Omental fat pad (tissue), 4 donors: Measurements from ENCODE around the gene PACS2. TPM values are rescaled to one million over a fixed set of nuclear protein-coding genes. Genes with fewer than 3 reads are reported as not detected.

Experiments
- ATAC-seq: fragments of 150-250 bp; one replicate; pipeline ENCODE4 v1.9.1; 2016; ENCODE audit warnings: mild to moderate bottlenecking, moderate library complexity; ENCODE audit not compliant: low FRiP score
- DNase-seq: peaks from one replicate; pipeline ENCODE4 v3.0.0-alpha.2; 2019; ENCODE audit warnings: low spot score
- total RNA-seq, 4 donors: library from RNA; depleted of rRNA; stranded (reverse); fragments of >200 nt; gene quantifications; one replicate each; pipeline ENCODE4 v1.1.0, GENCODE V29; 2016
- TF ChIP-seq, protein P1 (sequence below), 3 donors: fragments of 450-650 bp; IDR thresholded peaks; one replicate each; pipeline ENCODE4 v1.5.1; 2016 to 2017; ENCODE audit warnings: antibody characterized with exemption in 3 of 3, mild to moderate bottlenecking in 3 of 3, moderate library complexity in 2 of 3

The PACS2 gene
- total RNA-seq, 4 donors from 2014 or later: 47.5 to 78.5 (median 68.9) TPM

DNA sequence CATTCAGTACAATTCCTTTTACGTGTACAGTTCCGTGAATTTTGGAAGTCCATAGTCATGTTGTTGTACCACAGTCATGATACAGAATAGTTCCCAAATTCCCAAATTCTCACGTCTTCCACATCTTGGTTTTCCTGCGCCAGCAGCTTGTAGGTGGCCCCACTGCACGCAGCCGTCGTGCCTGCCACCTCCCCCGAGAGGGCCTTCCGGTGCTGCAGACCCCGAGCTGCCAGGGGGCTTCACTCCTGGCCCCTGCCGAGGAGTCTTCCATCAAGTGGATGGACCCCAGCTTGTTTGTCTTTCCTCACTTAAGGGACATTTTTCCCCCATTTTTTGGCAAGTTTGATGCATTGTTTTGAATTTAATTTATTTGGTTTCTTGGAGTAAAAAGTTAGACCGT, 121.9 kb downstream of the PACS2 start:
- TF ChIP-seq, protein P1, sequence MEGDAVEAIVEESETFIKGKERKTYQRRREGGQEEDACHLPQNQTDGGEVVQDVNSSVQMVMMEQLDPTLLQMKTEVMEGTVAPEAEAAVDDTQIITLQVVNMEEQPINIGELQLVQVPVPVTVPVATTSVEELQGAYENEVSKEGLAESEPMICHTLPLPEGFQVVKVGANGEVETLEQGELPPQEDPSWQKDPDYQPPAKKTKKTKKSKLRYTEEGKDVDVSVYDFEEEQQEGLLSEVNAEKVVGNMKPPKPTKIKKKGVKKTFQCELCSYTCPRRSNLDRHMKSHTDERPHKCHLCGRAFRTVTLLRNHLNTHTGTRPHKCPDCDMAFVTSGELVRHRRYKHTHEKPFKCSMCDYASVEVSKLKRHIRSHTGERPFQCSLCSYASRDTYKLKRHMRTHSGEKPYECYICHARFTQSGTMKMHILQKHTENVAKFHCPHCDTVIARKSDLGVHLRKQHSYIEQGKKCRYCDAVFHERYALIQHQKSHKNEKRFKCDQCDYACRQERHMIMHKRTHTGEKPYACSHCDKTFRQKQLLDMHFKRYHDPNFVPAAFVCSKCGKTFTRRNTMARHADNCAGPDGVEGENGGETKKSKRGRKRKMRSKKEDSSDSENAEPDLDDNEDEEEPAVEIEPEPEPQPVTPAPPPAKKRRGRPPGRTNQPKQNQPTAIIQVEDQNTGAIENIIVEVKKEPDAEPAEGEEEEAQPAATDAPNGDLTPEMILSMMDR (IDR thresholded peaks at IDR 0.05): no peak
- DNase-seq (no peak), ATAC-seq (no peak)

DNA sequence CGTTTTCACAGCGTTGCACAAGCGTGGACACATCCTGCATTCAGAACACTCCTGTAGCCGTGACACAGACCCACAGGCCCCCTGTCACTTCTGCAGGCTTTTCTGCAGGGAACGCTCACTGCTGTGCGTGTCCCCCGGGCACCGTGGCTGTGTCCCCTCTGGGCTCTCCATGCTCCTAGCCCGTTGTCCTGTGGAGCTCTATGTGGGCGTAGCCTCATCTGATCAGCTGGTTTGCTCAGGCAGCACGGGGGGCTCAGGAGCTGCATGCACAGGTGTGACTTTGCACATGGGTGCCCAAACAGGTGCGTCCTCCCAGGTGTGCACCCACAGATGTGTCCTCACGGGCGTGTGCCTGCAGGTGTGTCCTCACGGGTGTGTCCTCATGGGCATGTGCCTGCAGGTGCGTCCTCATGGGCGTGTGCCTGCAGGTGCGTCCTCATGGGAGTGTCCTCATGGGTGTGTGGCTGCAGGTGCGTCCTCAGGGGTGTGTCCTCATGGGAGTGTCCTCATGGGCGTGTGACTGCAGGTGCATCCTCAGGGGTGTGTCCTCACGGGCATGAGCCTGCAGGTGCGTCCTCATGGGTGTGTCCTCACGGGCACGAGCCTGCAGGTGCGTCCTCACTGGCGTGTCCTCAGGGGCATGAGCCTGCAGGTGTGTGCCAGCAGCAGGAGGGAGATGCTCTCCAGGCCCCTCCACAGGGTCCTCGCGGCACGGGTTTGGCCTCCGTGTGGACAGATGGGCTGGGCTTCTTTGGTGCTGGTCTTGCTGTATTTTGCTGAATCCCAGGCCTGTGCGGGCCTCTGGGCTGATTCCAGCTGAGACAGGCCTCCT, 122.6 kb downstream of the PACS2 start:
- DNase-seq: no peak
- TF ChIP-seq, protein P1 (IDR thresholded peaks at IDR 0.05): no peak
- ATAC-seq: no peak

DNA sequence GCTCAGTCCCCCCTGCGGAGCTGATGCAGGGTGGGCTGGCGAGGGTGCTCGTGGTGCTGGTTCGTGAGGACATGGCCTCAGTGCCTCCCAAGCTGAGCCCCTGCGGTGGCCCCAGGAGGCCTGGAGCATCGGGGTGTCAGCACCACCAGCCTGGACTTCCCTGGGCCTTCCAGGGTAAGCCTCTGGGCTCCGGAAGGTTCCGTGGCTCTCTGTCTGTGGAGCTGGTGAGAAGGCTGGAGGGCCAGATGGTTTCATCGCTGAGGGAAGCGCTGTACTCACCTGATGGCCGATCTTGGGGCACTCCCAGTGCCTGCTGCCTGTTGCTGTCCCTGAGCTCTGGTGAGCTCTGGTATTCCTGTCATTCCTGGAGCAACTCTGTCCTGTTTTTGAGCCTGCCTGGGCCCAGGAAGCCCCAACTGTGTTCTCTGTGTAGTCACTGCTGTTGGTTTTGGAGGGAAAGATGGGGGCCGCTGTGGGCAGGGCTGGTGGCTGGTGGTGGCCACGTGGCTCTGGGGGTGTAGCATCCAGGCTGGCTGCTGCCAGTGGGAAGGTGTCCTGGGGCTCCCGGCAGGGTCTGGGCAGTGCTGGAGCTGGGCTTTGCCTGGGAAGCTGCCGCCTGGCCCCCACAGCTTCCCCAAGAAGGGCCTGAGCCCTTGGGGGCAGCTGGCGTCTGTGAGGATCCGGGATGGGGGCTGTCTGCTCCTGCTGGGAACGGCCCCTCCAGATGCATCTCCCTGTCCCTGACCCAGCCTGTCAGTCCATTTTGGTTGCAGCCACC, 123.4 kb downstream of the PACS2 start:
- no peak for ATAC-seq
- no peak for DNase-seq
- TF ChIP-seq, protein P1 (IDR thresholded peaks at IDR 0.05): no peak

DNA sequence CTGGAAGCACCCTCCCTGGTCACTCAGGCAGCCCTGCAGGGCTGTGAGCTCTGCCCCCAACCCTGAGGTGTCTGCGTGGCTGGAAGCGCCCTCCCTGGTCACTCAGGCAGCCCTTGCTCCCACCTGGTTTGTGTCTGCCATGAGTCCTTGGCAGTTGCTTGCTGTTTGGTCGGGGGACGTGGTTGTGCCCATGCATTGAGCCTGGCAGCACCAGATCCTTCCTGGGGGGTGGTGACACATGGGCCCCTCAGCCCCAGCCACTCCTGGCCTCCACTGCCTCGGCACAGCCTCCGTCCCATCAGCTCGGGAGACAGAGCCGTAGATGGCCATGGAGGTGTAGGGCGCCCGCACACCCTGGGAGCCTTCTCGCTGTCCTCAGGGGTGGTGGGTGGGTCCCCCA, 124.6 kb downstream of the PACS2 start:
- ATAC-seq (no peak), DNase-seq (no peak)
- TF ChIP-seq, protein P1 (IDR thresholded peaks at IDR 0.05): no peak

DNA sequence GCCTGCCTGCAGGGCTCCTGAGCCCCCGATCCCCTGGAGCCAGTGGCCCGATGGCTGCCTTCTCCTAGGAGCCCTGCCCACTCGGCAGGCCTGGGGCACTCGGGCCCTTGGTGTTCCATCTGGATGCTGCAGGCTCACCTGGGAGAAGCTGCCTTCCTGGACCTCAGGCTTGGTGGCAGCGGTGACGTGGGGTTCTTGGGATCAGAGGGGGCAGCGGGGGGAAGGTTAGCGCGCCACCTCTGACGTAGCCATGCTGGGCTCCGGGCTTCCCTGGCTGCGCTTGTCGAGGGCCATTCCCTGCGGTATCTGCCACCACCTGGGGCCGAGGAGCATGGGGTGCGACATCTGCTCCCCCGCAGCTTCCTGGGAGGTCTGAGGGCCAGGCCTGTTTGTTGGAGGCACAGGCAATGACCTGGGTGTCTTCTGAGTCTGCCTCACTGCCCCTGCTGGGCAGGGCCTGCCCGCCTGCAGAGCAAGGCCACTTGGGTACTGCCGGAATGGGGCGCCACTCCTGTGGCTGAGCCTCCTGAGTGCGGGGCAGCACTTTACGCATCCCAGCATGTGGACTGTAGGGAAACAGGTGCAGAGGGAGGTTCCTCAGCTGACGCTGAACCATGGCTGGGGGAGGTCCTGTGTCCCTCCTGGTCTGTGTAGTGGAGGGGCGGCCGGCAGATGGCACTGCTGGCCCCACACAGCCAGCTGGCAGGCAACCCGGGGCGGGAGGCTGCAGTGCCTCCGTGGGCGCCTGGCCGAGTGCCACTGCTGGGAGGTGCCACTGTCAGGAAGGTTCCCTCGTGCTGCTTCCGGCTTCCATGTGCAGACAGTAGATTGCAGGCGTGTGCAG, 125.4 kb downstream of the PACS2 start:
- DNase-seq (no peak), ATAC-seq (no peak)
- TF ChIP-seq, protein P1 (IDR thresholded peaks at IDR 0.05): no peak

DNA sequence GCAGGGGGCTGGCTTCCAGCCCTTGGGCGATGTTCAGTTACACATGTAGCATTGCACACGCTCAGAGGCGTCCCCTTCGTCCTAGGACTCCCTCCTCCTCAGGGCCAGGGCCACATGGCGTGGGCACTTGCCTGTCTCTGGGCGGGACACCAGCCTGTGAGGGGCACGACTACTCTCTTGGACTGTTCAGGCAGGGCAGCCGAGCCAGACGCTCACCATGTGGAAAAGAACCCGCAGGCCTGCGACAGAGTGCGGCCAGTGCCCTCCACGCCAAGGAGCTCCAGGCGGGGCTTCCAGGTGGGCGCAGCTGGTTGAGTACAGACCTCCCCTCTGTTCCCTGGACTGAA, 126.0 kb downstream of the PACS2 start:
- DNase-seq: no peak
- TF ChIP-seq, protein P1 (IDR thresholded peaks at IDR 0.05): no peak
- ATAC-seq: no peak
